Suprapubic skin (tissue), 4 donors: ENCODE data around the gene NPIPB6. TPM values are rescaled to one million over a fixed set of nuclear protein-coding genes. Genes with fewer than 3 reads are reported as not detected.

Source experiments
- DNase-seq, 2 donors: peaks; one replicate each; pipeline ENCODE4 v3.0.0-alpha.2; 2019; ENCODE audit warnings: low spot score in 2 of 2
- H3K27ac ChIP-seq: fragments of 200-600 bp; sonication (generic); one replicate; pipeline ENCODE4 v1.5.1; 2019
- H3K27me3 ChIP-seq: fragments of 200-600 bp; sonication (generic); one replicate; pipeline ENCODE4 v1.5.1; 2019
- H3K36me3 ChIP-seq: fragments of 200-600 bp; sonication (generic); one replicate; pipeline ENCODE4 v1.5.1; 2019
- H3K4me1 ChIP-seq: fragments of 200-600 bp; sonication (generic); one replicate; pipeline ENCODE4 v1.5.1; 2019
- H3K4me3 ChIP-seq: fragments of 200-600 bp; sonication (generic); one replicate; pipeline ENCODE4 v1.5.1; 2019; ENCODE audit warnings: mild to moderate bottlenecking
- H3K9me3 ChIP-seq: fragments of 200-600 bp; sonication (generic); one replicate; pipeline ENCODE4 v1.5.1; 2019
- EP300 ChIP-seq: sonication (generic); formaldehyde crosslinking; IDR thresholded peaks from one replicate; pipeline ENCODE4 v1.6.1; 2017; ENCODE audit warnings: antibody characterized with exemption
- POLR2A ChIP-seq, 2 donors: fragments of 450-650 bp; IDR thresholded peaks; one replicate each; pipeline ENCODE4 v1.6.1; 2017; ENCODE audit warnings: antibody characterized with exemption in 2 of 2, mild to moderate bottlenecking in 2 of 2, moderate library complexity in 2 of 2
- POLR2AphosphoS5 ChIP-seq, 3 donors: sonication (generic); formaldehyde crosslinking; IDR thresholded peaks; one replicate each; pipeline ENCODE4 v1.6.1; 2017; ENCODE audit warnings: antibody characterized with exemption in 3 of 3
- WGBS: methylation state at CpG from one replicate; pipeline ENCODE4 v1.1.5; 2018; 5-methylcytosine and 5-hydroxymethylcytosine counted together
- total RNA-seq, 4 donors: library from RNA; depleted of rRNA; stranded (reverse); fragments of >200 nt; gene quantifications; one replicate each; pipeline ENCODE4 v1.1.0, GENCODE V29; 2016
- TF ChIP-seq, protein P1 (sequence below), 2 donors: fragments of 200-600 bp in 1 of 2; fragments of 450-650 bp in 1 of 2; sonication (generic) in 1 of 2; IDR thresholded peaks; one replicate each; pipeline ENCODE4 v1.5.1; 2016 to 2019; ENCODE audit warnings: antibody characterized with exemption in 2 of 2, mild to moderate bottlenecking in 1 of 2, moderate library complexity in 1 of 2

Gene NPIPB6
- total RNA-seq, 4 donors from 2014 or later: 0.45 to 30.7 (median 1.5) TPM

GRCh38 chr16:28311413-28311812 lies 51.9 kb downstream of the NPIPB6 start:
- TF ChIP-seq POLR2A (IDR thresholded peaks at IDR 0.05) (no peak), EP300 (no peak)
- TF ChIP-seq, protein P1, sequence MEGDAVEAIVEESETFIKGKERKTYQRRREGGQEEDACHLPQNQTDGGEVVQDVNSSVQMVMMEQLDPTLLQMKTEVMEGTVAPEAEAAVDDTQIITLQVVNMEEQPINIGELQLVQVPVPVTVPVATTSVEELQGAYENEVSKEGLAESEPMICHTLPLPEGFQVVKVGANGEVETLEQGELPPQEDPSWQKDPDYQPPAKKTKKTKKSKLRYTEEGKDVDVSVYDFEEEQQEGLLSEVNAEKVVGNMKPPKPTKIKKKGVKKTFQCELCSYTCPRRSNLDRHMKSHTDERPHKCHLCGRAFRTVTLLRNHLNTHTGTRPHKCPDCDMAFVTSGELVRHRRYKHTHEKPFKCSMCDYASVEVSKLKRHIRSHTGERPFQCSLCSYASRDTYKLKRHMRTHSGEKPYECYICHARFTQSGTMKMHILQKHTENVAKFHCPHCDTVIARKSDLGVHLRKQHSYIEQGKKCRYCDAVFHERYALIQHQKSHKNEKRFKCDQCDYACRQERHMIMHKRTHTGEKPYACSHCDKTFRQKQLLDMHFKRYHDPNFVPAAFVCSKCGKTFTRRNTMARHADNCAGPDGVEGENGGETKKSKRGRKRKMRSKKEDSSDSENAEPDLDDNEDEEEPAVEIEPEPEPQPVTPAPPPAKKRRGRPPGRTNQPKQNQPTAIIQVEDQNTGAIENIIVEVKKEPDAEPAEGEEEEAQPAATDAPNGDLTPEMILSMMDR (IDR thresholded peaks at IDR 0.05): no peak
- Histone ChIP-seq H3K27me3 (peaks cover 3% of the 10 kb centered on the region), H3K27ac (no peak overlapping the region), H3K4me3 (no peak overlapping the region), H3K36me3 (no peaks in the 10 kb centered on the region), H3K4me1 (no peaks in the 10 kb centered on the region), H3K9me3 (no peaks in the 10 kb centered on the region)
- 91% methylated on average over 4 of the region's 4 CpGs for WGBS
- no peak for DNase-seq

- H3K4me3 ChIP-seq: no peak overlapping the region
- TF ChIP-seq EP300 (no peak), POLR2A (IDR thresholded peaks at IDR 0.05) (no peak)
- TF ChIP-seq, protein P1 (IDR thresholded peaks at IDR 0.05): no peak
- DNase-seq: no peak
- H3K27me3 ChIP-seq: peaks cover 3% of the 10 kb centered on the region
- no peaks in the 10 kb centered on the region for H3K9me3 ChIP-seq
- no peak overlapping the region for H3K27ac ChIP-seq
- WGBS: 89% methylated on average over 11 of the region's 11 CpGs
- H3K36me3 ChIP-seq: no peaks in the 10 kb centered on the region
- no peaks in the 10 kb centered on the region for H3K4me1 ChIP-seq
These were observed 52.5 kb downstream of the NPIPB6 start for GRCh38 chr16:28310796-28311195.

- Histone ChIP-seq H3K4me1 (no peaks in the 10 kb centered on the region), H3K27me3 (peaks cover 3% of the 10 kb centered on the region), H3K27ac (no peak overlapping the region), H3K36me3 (no peaks in the 10 kb centered on the region), H3K4me3 (no peak overlapping the region), H3K9me3 (no peaks in the 10 kb centered on the region)
- TF ChIP-seq, protein P1 (IDR thresholded peaks at IDR 0.05): no peak
- no peak for TF ChIP-seq EP300
- no peak for TF ChIP-seq POLR2A (IDR thresholded peaks at IDR 0.05)
- no peak for TF ChIP-seq POLR2AphosphoS5 (IDR thresholded peaks at IDR 0.05)
- 71% methylated on average over 9 of the region's 20 CpGs for WGBS
- DNase-seq: no peak
These were observed 53.4 kb downstream of the NPIPB6 start for GRCh38 chr16:28309811-28310311.

DNA sequence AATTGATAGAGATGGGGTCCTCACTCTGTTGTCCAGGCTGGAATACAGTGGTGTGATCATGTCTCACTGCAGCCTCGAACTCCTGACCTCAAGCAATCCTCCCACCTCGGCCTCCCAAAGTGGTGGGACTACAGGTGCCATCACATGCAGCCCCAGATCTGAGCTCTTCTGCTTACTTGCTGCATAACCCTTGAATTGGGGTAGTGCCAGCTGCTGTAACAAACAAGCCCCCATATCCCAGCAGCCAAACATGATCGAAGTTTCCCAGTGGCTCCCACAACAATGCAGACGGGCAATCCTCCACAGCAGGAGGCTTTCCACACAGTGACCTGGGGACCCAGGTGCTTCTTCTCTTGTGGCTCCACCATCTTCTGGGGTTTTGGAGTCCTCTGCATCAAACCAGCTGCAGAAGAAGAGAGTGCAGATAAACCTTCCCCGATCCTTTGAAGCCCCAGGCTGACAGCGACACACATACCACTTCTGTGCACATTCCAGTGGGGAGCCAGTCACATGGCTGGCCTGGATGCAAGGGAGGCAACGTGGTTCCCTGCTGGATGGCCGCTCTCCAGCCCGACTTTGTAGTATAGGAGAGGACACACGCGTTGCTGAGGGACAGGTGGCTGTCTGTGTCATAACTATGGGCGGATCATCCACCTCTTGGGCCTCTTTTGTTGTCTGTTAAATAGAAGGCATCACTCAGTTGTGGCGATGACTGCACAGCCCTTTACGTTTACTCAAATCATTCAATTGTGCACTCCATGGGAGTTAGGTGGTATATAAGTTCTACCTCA lies 54.3 kb downstream of the NPIPB6 start:
- H3K27me3 ChIP-seq: peaks cover 3% of the 10 kb centered on the region
- TF ChIP-seq POLR2AphosphoS5 (IDR thresholded peaks at IDR 0.05) (no peak), POLR2A (IDR thresholded peaks at IDR 0.05) (no peak), EP300 (no peak)
- TF ChIP-seq, protein P1 (IDR thresholded peaks at IDR 0.05): no peak
- H3K36me3 ChIP-seq: no peaks in the 10 kb centered on the region
- no peak overlapping the region for H3K4me3 ChIP-seq
- H3K4me1 ChIP-seq: no peaks in the 10 kb centered on the region
- H3K27ac ChIP-seq: no peak overlapping the region
- no peak for DNase-seq
- no peaks in the 10 kb centered on the region for H3K9me3 ChIP-seq
- 90% methylated on average over 11 of the region's 14 CpGs for WGBS

DNA sequence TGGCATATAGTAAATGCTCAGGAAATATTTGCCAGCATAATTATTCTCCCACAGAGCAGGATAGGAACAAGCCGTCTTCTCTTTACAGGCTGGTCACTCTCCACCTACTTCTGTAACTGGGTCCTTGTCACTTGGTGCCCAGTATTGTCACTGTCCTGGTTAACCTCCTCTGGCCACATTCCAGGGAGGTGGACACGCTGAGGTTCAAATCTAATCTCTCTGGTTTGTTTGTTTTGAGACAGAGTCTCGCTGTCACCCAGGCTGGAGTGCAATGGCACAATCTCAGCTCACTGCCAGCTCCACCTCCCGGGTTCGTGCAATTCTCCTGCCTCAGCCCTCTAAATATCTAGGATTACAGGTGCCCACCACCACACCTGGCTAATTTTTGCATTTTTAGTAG lies 55.4 kb downstream of the NPIPB6 start:
- Histone ChIP-seq H3K9me3 (no peaks in the 10 kb centered on the region), H3K36me3 (no peaks in the 10 kb centered on the region), H3K4me3 (no peak overlapping the region), H3K27ac (no peak overlapping the region), H3K27me3 (no peaks in the 10 kb centered on the region), H3K4me1 (no peaks in the 10 kb centered on the region)
- 80% methylated on average over 5 of the region's 5 CpGs for WGBS
- no peak for DNase-seq
- TF ChIP-seq POLR2A (IDR thresholded peaks at IDR 0.05) (no peak), POLR2AphosphoS5 (IDR thresholded peaks at IDR 0.05) (no peak), EP300 (no peak)
- TF ChIP-seq, protein P1 (IDR thresholded peaks at IDR 0.05): no peak
